ENCODE results near the gene TSEN54.

Gene TSEN54

GRCh38 chr17:75563063-75563758, 46.9 kb downstream of the TSEN54 start:
- Histone ChIP-seq H3K9ac (ENCODE audit: low read depth, low read length) (no peak overlapping the region), H3K36me3 (ENCODE audit: insufficient read depth, low read length) (no peaks in the 10 kb centered on the region), H3K27me3 (ENCODE audit: insufficient read depth, low read length, poor library complexity) (no peaks in the 10 kb centered on the region), H3K27ac (ENCODE audit: low read length) (no peak overlapping the region), H3K79me2 (ENCODE audit: insufficient read depth, low read length) (no peaks in the 10 kb centered on the region), H2AFZ (ENCODE audit: low read depth, low read length) (no peak overlapping the region), H3K4me2 (ENCODE audit: insufficient read depth, low read length) (no peak overlapping the region), H3K4me3 (ENCODE audit: low read depth in 1 of 2, low read length in 2 of 2) (no peak overlapping the region), H3K9me3 (ENCODE audit: insufficient read depth, low read length, severe bottlenecking) (no peaks in the 10 kb centered on the region), H3K4me1 (ENCODE audit: insufficient read depth, low read length) (no peaks in the 10 kb centered on the region), H4K20me1 (ENCODE audit: insufficient read depth, low read length) (no peaks in the 10 kb centered on the region)
- DNase-seq = no peak
- no peak for TF ChIP-seq CTCF (IDR thresholded peaks at IDR 0.05; ENCODE audit: borderline replicate concordance, extremely low read depth, low read length, poor library complexity, severe bottlenecking)
- no peak for TF ChIP-seq EZH2 (IDR thresholded peaks at IDR 0.05; ENCODE audit: borderline replicate concordance, low read depth, low read length, severe bottlenecking)
- ATAC-seq (ENCODE audit: insufficient read depth, low read depth) = no peak

GRCh38 chr17:75564195-75564594, 47.9 kb downstream of the TSEN54 start:
- TF ChIP-seq EZH2 (IDR thresholded peaks at IDR 0.05; ENCODE audit: borderline replicate concordance, low read depth, low read length, severe bottlenecking) = no peak
- TF ChIP-seq CTCF (IDR thresholded peaks at IDR 0.05; ENCODE audit: borderline replicate concordance, extremely low read depth, low read length, poor library complexity, severe bottlenecking) = no peak
- no peaks in the 10 kb centered on the region for H3K9me3 ChIP-seq (ENCODE audit: insufficient read depth, low read length, severe bottlenecking)
- no peak overlapping the region for H3K4me2 ChIP-seq (ENCODE audit: insufficient read depth, low read length)
- no peaks in the 10 kb centered on the region for H3K36me3 ChIP-seq (ENCODE audit: insufficient read depth, low read length)
- H3K79me2 ChIP-seq (ENCODE audit: insufficient read depth, low read length) = no peaks in the 10 kb centered on the region
- H3K27ac ChIP-seq (ENCODE audit: low read length) = no peak overlapping the region
- H3K27me3 ChIP-seq (ENCODE audit: insufficient read depth, low read length, poor library complexity) = no peaks in the 10 kb centered on the region
- no peak overlapping the region for H2AFZ ChIP-seq (ENCODE audit: low read depth, low read length)
- no peak overlapping the region for H3K4me3 ChIP-seq (ENCODE audit: low read depth in 1 of 2, low read length in 2 of 2)
- no peak overlapping the region for H3K9ac ChIP-seq (ENCODE audit: low read depth, low read length)
- ATAC-seq (ENCODE audit: insufficient read depth, low read depth) (no peak), DNase-seq (no peak)
- H3K4me1 ChIP-seq (ENCODE audit: insufficient read depth, low read length) = no peaks in the 10 kb centered on the region
- H4K20me1 ChIP-seq (ENCODE audit: insufficient read depth, low read length) = no peaks in the 10 kb centered on the region

- no peak overlapping the region for H3K4me2 ChIP-seq (ENCODE audit: insufficient read depth, low read length)
- ATAC-seq (ENCODE audit: insufficient read depth, low read depth) (no peak), DNase-seq (no peak)
- H3K79me2 ChIP-seq (ENCODE audit: insufficient read depth, low read length) = no peaks in the 10 kb centered on the region
- H3K36me3 ChIP-seq (ENCODE audit: insufficient read depth, low read length) = no peaks in the 10 kb centered on the region
- H3K4me3 ChIP-seq (ENCODE audit: low read depth in 1 of 2, low read length in 2 of 2) = no peak overlapping the region
- no peaks in the 10 kb centered on the region for H3K27me3 ChIP-seq (ENCODE audit: insufficient read depth, low read length, poor library complexity)
- H3K9ac ChIP-seq (ENCODE audit: low read depth, low read length) = no peak overlapping the region
- no peaks in the 10 kb centered on the region for H3K4me1 ChIP-seq (ENCODE audit: insufficient read depth, low read length)
- TF ChIP-seq CTCF (IDR thresholded peaks at IDR 0.05; ENCODE audit: borderline replicate concordance, extremely low read depth, low read length, poor library complexity, severe bottlenecking) = no peak
- H3K9me3 ChIP-seq (ENCODE audit: insufficient read depth, low read length, severe bottlenecking) = no peaks in the 10 kb centered on the region
- H4K20me1 ChIP-seq (ENCODE audit: insufficient read depth, low read length) = no peaks in the 10 kb centered on the region
- no peak overlapping the region for H3K27ac ChIP-seq (ENCODE audit: low read length)
- no peak overlapping the region for H2AFZ ChIP-seq (ENCODE audit: low read depth, low read length)
Measured at GRCh38 chr17:75565066-75565465, 48.7 kb downstream of the TSEN54 start.
